ENCODE results near the gene THUMPD3. TPM values are rescaled to one million over a fixed set of nuclear protein-coding genes. Genes with fewer than 3 reads are reported as not detected.

The THUMPD3 gene
- total RNA-seq, 1 donor from 2014 or later = 25.5 TPM

DNA sequence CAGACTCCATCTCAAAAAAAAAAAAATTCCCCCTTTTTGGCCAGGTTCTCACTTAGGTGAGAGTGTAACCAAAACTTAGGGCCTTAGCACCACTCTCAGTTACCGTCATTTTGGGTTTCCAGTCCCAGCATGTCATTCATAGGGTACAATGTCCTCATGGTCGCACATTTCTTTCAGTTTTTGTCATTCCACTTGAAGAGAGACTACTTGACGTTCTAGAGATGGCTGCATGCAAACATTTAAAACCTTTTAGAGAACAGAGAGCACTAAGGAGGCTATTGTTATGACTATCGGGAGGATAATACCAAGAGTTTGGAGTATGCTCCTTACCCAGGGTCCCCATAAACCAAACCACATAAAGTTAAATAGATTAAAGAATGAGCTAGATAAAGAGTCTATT, 37.9 kb upstream of the THUMPD3 start:
- TF ChIP-seq, protein P1, sequence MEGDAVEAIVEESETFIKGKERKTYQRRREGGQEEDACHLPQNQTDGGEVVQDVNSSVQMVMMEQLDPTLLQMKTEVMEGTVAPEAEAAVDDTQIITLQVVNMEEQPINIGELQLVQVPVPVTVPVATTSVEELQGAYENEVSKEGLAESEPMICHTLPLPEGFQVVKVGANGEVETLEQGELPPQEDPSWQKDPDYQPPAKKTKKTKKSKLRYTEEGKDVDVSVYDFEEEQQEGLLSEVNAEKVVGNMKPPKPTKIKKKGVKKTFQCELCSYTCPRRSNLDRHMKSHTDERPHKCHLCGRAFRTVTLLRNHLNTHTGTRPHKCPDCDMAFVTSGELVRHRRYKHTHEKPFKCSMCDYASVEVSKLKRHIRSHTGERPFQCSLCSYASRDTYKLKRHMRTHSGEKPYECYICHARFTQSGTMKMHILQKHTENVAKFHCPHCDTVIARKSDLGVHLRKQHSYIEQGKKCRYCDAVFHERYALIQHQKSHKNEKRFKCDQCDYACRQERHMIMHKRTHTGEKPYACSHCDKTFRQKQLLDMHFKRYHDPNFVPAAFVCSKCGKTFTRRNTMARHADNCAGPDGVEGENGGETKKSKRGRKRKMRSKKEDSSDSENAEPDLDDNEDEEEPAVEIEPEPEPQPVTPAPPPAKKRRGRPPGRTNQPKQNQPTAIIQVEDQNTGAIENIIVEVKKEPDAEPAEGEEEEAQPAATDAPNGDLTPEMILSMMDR (IDR thresholded peaks at IDR 0.05) = no peak
- TF ChIP-seq POLR2AphosphoS5 (IDR thresholded peaks at IDR 0.05; ENCODE audit: insufficient read depth in 1 of 2, low read depth in 1 of 2) = no peak
- TF ChIP-seq POLR2A (IDR thresholded peaks at IDR 0.05) = no peak
- intact Hi-C loops (cut with DNase I) = no loop called here
- Histone ChIP-seq H3K4me3 (no peak overlapping the region), H3K36me3 (no peaks in the 10 kb centered on the region), H3K4me1 (no peaks in the 10 kb centered on the region), H3K27ac (no peak overlapping the region), H3K27me3 (no peaks in the 10 kb centered on the region), H3K9me3 (no peaks in the 10 kb centered on the region)
- no peak for DNase-seq (ENCODE audit: extremely low spot score in 2 of 2)

DNA sequence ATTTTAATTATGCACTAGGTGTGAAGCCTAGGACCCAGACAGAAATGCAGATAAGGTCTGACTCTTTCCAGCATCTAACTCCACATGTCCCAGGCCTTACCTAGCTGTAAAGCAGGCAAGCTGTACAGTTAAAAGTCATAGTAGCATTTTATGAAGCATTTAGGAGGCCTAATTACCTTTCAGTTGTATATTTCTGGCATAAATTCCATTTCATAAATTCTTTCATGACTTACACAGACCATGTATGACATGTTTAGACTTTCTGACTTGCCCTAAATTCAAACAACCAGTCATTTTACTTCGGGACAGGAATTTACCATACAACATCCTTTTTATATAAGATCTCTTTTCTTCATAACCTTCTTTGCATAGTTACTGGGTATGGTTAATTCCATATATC, 35.3 kb upstream of the THUMPD3 start:
- Histone ChIP-seq H3K36me3 (no peaks in the 10 kb centered on the region), H3K27me3 (no peaks in the 10 kb centered on the region), H3K4me1 (no peaks in the 10 kb centered on the region), H3K27ac (no peak overlapping the region), H3K4me3 (no peak overlapping the region), H3K9me3 (no peaks in the 10 kb centered on the region)
- TF ChIP-seq POLR2AphosphoS5 (IDR thresholded peaks at IDR 0.05; ENCODE audit: insufficient read depth in 1 of 2, low read depth in 1 of 2) (no peak), POLR2A (IDR thresholded peaks at IDR 0.05) (no peak)
- TF ChIP-seq, protein P1 (IDR thresholded peaks at IDR 0.05) = no peak
- DNase-seq (ENCODE audit: extremely low spot score in 2 of 2) = no peak
- intact Hi-C loops (cut with DNase I) = no loop called here

DNA sequence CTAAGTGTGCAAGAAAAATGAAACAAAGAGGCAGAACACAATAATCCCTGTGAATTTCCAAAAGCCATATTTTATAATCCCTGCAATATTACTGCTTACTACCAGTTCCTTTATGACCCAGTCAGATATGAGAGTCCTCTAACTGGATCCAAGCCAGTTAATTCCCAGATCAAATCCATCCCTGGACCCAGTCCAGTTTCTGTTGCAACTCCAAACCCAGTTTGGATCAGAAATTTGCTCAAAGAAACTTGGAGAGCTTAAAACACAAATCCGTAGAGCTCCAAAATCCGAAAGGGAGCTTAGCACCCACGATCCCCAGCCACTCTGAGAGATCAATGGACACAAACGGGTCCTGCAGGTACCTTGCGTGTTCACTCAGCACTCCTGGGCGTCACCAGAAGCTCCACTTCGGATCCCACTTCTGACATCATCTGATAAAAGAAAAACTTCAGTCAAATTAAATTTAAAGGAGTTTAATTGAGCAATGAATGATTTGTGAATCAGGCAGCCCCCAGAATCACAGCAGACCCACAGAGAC, 32.6 kb upstream of the THUMPD3 start:
- DNase-seq (ENCODE audit: extremely low spot score in 2 of 2) = no peak
- H3K27ac ChIP-seq = no peak overlapping the region
- no peaks in the 10 kb centered on the region for H3K27me3 ChIP-seq
- H3K9me3 ChIP-seq = no peaks in the 10 kb centered on the region
- intact Hi-C loops (cut with DNase I) = no loop called here
- TF ChIP-seq, protein P1 (IDR thresholded peaks at IDR 0.05) = no peak
- TF ChIP-seq POLR2A (IDR thresholded peaks at IDR 0.05) (no peak), POLR2AphosphoS5 (IDR thresholded peaks at IDR 0.05; ENCODE audit: insufficient read depth in 1 of 2, low read depth in 1 of 2) (no peak)
- no peak overlapping the region for H3K4me3 ChIP-seq
- no peaks in the 10 kb centered on the region for H3K4me1 ChIP-seq
- no peaks in the 10 kb centered on the region for H3K36me3 ChIP-seq

DNA sequence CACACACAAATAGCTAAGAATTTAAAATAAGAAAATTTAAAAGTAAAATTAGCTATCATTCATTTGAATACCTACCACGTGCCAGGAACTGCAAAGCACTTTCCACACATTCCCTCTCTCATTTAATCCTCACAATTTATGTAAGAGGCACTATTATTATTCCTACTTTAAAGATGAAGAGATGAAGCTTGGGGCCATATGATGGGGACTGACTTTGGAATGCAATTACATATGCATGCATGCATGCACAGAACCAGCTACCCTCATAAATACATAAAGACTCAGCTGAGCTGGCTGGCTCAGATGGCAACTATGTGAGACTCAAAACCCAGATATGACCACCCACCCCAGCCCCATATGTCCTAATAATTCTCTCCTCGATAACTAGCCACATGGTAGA, 31.7 kb upstream of the THUMPD3 start:
- Histone ChIP-seq H3K4me1 (no peaks in the 10 kb centered on the region), H3K27me3 (no peaks in the 10 kb centered on the region), H3K9me3 (no peaks in the 10 kb centered on the region), H3K4me3 (no peak overlapping the region), H3K27ac (no peak overlapping the region), H3K36me3 (no peaks in the 10 kb centered on the region)
- intact Hi-C loops (cut with DNase I) = no loop called here
- TF ChIP-seq, protein P1 (IDR thresholded peaks at IDR 0.05) = no peak
- TF ChIP-seq POLR2A (IDR thresholded peaks at IDR 0.05) = no peak
- DNase-seq (ENCODE audit: extremely low spot score in 2 of 2) = no peak

DNA sequence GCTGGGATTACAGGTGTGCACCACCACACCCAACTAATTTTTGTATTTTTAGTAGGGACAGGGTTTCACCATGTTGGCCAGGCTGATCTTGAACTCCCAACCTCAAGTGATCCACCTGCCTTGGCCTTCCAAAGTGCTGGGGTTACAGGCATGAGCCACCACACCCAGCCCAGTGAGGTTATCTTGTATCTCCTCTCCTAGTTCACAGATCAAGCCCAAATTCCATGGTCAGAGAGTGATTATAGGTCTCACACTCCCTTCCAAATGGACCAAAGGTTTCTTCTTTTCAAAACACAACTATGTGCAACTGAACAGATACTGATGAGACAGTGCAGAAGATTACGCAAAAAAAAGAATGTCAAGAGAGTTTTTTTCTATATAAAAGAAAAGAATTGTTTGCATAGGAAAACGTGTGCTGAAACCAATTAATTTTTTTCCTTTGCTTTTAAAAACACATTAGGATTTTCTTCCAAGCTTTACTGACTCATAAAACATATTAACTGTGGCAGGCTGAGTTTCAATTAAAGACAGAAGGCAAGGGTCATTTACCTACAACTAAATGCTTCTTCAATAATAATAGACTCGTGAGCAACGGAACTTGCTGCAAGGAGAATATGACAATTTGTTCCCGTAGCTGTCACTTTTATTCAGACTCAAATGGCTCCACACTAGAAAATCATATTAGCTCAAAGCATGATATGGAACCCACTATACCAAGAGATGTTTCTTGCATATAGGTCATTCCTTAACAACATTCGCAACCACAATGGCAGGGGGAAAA, 30.4 kb upstream of the THUMPD3 start:
- DNase-seq (ENCODE audit: extremely low spot score in 2 of 2) = no peak
- no peaks in the 10 kb centered on the region for H3K36me3 ChIP-seq
- H3K4me1 ChIP-seq = no peaks in the 10 kb centered on the region
- H3K27ac ChIP-seq = no peak overlapping the region
- intact Hi-C loops (cut with DNase I) = no loop called here
- H3K27me3 ChIP-seq = no peaks in the 10 kb centered on the region
- H3K9me3 ChIP-seq = no peaks in the 10 kb centered on the region
- H3K4me3 ChIP-seq = no peak overlapping the region
- TF ChIP-seq, protein P1 (IDR thresholded peaks at IDR 0.05) = no peak
- no peak for TF ChIP-seq POLR2A (IDR thresholded peaks at IDR 0.05)
- TF ChIP-seq POLR2AphosphoS5 (IDR thresholded peaks at IDR 0.05; ENCODE audit: insufficient read depth in 1 of 2, low read depth in 1 of 2) = no peak

Data from vagina (tissue), 2 donors.